ENCODE data around the gene NUP98.
"Not testable (repeated sequence)": the region's sequence is repeated elsewhere in the genome, so short reads cannot be mapped to it uniquely, and the experiment has no call there.

The NUP98 gene

DNA sequence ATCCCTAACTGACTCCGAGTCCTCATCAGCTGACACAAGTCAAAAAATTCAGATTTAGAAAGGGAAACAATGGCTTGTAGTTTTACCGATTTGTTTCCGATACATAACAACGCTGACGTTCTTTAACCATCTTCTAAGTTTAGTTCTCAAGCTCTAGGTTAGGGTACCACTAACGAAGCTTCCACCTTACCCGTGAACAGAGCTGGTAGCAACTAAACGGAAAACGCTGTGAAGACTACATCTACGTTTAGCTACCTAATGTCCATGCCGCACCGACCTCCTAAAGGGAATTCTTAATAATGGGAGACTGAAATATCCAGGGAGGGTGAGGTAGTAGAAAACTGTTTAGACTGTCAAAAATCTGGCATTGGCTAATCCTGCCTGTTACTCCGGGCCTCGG is 1.0 kb downstream of the NUP98 start:
- no peak for DNase-seq

DNA sequence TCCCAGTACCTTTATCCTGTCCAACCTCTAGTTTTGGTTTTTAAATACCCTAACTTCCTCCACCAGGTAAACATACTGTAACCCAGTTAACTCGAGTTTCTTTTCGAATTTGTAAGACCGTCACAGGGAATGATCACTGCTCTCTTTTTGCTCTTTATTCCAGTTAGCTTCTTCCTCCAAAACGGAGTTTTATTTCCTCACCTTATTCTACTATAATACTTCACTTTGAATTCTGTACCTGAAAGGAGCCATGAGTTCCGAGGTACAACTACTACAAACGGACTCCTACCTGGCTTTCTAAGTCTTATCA is 1.4 kb downstream of the NUP98 start:
- no peak for DNase-seq

DNA sequence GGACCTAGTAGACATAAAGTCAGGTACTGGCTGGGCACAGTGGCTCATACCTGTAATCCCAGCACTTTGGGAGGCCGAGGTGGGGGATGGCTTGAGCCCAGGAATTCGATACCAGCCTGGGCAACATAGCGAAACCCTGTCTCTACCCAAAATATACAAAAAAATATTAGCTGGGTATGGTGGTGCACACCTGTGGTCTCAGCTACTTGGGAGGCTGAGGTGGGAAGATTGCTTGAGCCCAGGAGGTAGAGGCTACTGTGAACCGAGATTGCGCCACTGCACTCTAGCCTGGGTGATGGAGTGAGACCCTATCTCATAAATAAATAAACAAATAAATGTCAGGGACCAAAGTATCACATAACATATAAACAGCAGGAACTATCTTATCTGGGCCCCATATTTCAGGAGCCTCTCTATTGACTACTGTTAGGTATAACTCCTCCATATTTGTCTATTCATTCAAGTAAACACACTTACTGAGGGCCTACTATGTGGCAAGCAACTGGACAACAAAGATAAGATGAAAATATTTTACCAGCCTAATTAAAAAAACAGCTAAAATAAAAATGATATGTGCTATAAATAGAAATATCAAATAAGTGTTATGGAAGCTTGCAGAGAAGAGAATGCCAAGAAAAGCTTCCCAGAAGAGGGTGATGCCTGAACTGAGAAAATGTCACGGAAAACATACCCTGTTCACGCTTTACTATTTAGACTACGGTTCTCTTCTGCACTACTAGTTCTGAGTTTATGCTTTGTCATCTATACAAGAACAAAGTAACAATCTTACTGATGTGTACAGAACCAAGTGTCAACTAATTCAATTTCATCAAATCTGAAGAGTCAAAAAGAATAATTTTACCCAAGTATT is 2.0 kb downstream of the NUP98 start:
- DNase-seq: no peak

DNA sequence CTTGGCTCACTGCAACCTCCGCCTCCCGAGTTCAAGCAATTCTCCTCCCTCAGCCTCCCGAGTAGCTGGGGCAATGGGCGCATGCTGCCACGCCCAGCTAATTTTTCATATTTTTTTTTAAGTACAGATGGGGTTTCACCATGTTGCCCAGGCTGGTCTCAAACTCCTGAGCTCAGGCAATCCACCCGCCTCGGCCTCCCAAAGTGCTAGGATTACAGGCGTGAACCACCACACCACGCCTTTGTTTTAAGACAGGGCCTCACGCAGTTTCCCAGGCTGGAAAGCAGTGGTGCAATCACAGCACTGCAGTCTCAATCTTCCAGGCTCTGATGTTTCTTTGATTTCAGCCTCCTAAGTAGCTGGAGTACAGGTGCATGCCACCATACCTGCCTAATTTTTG is 3.0 kb downstream of the NUP98 start:
- not testable (repeated sequence) for DNase-seq

DNA sequence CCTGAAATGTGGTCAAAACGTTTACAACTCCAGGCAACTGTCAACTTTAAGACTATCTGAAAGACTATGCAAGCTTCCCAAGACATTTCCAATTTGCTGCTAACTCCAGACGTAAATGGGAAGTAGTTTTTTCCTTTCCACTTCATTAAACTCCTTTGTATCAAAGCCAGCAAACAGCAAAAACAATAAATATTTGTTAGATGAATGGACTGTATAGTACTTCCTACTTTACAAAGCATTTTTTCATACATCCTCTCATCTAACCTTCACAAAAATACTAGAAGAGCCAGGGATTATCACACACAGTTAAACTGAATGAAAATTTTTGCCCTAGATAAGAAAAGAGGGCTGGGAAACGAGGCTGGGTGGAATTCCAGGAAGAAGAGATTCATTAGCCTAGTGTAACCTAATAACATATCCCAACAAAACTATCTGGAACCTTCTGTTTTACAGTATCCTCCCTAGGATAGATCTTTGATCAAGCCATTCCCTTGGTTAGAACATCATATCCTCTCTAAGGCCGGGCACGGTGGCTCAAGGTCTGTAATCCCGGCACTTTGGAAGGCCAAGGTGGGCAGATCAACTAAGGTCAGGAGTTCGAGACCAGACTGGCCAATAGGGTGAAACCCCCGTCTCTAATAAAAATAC is 10.4 kb downstream of the NUP98 start:
- no peak for DNase-seq

DNA sequence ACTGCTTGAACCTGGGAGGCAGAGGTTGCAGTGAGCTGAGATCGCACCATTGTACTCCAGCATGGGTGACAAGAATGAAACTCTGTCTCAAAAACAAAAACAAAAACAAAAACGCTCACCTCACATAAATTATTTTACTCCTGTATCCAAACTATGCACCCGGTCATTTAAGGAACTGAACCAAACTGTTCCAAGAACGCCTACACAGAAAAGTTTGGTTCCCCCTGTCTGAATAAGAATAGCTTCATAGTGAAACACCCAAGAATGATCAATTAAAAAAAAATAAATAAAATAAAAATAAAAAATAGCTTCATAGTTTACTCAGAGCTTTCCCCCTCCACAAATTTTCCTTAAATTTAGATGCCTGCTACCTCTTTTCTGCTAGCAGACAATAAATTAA is 13.7 kb downstream of the NUP98 start:
- DNase-seq: no peak

DNA sequence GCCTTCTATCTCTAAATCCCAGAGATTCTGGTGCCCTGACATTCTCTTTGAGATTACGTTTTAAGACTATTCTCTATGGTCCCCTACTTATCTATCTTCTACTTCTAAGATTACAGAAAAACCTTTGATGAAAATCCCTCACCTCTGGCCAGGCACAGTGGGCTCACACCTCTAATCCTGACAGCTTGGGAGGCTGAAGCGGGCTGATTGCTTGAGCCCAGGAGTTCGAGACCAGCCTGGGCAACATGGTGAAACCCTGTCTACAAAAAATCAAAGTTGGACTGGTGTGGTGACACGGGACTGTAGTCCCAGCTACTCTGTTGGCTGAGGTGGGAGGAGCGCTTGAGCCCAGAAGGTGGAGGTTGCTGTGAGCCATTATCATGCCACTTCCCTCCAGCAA is 14.4 kb downstream of the NUP98 start:
- DNase-seq: no peak

DNA sequence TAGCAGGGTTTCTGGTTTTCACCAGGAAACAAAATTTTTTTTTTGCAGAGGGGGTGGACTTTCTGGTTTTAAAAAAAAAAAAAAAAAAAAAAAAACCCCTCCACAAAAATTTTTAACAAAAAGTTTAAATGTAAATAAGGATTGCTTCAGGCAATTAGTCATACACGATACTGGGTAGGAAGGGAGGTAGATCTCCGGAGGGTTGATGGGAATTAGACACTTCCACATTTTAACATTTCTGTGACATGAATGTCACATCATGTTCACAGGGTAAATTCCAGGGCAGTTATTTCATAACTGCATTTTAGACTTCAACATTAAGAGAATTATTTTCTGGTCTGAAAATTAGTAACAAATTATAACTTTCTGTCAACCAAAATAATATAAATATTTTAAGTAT is 15.9 kb downstream of the NUP98 start:
- no peak for DNase-seq

DNA sequence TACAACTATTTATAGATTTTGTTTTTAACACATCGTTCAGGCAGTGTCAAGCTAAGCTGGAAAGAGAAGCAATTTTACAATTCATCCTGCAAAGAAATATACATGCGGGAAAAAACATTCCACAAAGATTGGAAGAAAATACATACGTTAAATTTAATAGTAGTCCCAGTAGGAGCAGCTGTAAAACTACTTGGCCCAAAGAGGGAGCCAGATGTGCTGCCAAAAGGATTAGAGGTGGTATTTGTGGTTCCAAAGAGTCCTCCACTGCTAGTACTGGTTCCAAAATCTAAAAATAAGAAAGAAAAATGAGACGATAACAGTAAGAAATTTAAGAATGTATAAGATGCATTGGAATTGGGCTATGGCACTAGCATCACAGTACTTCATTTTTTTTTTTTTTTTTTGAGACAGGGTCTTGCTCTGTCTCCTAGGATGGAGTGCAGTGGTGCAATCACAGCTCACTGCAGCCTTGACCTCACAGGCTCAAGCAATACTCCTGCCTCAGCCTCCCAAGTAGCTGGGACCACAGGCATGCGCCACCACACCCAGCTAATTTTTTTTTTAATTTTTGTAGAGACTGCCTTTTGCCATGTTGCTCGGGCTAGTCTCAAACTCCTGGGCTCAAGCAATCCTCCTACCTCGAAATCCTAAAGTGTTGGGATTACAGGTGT is 21.5 kb downstream of the NUP98 start:
- DNase-seq: no peak

DNA sequence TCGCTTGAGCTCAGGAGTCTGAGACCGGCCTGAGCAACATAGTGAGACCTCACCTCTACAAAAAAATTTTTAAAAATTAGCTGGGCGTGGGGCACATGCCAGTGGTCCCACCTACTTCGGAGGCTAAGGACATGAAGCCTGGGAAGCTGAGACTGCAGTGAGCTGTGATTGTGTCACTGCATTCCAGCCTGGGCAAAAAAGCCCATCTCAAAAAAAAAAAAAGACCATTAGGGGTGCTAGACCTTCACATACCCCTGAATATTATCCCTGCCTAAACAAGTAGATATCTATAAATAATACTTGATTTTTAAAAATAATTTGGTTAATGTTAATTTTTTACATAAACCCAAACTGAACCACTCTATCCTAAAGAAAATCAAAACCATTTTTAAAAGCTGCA is 24.2 kb downstream of the NUP98 start:
- no peak for DNase-seq

DNA sequence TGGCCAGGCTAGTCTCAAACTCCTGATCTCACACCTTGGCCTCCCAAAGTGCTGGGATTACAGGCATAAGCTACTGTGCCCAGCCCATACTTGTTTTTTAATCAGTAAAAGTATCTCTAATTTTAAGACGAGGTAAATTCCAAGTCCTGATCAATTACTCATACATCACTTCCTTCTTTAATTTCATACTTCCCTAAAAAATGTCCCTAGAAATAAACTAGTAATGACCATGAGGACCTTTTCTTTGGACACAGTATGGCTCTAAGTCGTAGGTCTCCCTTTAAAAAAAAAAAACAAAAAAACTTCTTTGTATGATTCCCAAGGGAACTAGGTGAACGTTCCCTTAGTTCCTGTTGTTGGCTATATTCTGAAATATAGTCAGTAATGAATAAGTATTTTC is 29.8 kb downstream of the NUP98 start:
- no peak for DNase-seq

DNA sequence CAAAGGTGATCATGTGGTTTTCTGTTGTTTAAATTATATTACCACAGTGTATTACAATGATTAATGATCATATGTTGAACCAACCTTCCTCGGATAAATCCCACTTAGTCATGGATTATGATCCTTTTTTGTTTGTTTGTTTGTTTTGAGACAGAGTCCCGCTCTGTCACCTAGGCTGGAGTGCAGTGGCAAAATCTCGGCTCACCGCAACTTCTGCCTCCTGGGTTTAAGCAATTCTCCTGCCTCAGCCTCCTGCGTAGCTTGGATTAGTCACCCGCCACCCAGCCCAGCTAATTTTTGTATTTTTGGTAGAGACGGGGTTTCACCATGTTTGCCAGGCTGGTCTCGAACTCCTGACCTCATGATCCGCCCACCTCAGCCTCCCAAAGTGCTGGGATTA is 30.5 kb downstream of the NUP98 start:
- not testable (repeated sequence) for DNase-seq

DNA sequence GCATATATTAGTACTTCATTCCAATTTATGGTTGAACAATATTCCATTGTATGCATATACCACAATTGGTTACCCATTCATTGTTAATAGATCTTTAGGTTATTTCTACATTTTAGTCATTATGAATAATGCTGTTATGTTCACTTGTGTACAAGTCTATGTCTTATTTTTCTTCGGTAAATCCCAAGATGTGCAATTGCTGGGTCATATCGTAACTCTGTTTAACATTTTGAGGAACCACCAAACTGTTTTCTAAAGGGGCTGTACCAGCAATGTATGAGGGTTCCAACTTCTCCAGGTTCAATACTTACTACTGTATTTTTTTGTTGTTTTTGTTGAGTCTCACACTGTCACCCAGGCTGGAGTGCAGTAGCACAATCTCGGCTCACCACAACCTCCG is 33.1 kb downstream of the NUP98 start:
- no peak for DNase-seq

DNA sequence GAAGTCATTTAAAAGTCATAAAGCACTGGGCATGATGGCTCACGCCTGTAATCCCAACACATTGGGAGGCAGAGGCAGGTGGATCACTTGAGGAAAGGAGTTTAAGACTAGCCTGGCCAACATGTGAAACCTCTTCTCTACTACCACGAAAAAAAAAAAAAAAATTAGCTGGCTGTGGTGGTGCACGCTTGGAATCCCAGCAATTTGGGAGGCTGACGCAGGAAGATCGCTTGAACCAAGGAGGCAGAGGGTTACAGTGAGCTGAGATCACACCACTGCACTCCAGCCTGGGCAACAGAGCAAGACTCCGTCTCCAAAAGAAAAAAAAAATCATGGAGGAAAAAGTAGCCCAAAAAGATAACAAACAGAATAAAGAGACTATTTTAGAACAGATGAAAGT is 42.2 kb downstream of the NUP98 start:
- no peak for DNase-seq

DNA sequence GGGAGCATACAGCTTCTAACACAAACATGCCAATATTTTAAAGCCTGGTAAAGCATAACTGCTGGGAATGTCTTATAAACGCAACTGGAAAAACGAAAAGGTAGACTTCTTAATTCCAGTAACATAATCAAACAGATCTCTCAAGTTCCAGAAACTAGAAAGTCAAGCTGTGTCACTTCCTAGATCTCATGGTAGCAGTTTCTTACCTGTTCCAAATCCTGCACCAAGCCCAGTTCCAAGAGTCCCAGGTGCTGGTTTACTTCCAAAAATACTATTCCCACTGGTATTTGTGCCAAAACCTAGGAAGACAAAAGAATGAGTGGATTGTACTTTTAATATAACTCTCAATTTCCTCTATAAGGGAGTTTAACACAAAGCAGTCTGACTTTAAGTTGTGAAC is 44.2 kb downstream of the NUP98 start:
- DNase-seq: no peak

DNA sequence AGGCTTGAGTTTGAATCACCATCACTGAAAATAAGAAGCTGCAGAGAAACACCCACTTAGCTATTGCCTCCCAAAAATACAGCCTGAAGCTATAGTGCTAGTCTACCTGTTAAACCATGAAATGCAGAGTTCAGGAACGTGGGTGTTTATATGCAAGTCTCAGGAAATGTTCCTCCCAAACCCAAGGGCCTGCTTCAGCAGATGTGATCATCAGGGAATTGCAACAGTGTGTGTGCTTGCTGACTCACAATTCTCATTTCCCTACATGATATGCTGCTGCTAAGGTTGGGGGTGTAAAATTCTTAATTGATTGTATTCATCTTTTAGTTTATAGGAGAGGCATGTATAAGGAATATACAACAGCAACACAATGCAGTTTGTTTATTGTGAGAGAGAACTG is 49.6 kb downstream of the NUP98 start:
- no peak for DNase-seq

DNA sequence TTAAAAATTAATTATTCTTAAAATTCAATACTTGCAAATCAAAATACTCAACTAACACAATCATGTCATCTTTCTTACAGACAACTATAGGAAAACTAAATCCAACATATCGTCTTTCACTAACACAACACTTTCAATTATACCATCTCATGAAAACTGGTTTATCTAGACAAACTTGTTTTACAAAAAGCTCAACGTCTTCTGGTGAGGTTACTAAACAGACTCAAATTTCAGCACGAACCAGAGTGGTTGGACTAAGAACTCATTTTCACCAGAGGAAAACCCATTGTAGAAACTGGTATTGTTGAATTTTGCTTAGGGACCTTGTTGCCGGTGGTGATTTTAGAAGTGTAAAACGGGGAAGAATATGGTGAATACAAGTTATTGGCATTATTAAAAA is 52.2 kb downstream of the NUP98 start:
- no peak for DNase-seq

DNA sequence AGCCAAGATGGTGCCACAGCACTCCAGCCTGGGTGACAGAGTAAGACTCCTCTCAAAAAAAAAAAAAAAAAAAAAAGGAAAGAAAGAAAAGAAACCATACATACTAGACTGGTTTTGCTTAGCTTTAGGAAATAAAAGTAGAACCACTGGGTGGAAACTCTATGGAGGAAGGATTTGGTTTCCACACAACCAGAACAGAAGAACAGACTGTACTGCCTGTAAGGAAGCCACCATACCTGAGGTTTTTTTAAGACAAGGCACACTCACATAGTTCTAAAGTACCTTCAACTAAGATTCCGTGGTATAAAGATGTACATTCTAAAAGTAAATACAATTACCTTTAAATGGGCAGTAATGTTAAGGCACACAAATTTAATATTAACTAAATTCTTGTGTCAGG is 58.6 kb downstream of the NUP98 start:
- DNase-seq: no peak

DNA sequence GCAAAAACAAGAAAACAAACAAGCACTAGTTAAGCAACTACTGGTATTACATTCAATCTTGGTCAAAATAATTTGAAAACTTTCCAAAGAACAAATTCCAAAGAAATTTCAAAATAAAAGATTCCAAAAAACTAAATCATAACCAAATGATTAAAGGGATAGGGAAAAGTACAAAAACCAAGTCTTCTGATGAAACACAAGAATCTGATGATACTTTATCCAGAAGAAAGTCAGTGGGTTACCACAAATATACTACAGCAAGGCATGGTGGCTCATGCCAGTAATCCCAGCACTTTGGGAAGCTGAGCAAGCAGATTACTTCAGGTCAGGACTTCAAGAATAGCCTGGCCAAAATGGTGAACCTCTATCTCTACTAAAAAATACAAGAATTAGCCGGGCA is 59.1 kb downstream of the NUP98 start:
- DNase-seq: no peak

DNA sequence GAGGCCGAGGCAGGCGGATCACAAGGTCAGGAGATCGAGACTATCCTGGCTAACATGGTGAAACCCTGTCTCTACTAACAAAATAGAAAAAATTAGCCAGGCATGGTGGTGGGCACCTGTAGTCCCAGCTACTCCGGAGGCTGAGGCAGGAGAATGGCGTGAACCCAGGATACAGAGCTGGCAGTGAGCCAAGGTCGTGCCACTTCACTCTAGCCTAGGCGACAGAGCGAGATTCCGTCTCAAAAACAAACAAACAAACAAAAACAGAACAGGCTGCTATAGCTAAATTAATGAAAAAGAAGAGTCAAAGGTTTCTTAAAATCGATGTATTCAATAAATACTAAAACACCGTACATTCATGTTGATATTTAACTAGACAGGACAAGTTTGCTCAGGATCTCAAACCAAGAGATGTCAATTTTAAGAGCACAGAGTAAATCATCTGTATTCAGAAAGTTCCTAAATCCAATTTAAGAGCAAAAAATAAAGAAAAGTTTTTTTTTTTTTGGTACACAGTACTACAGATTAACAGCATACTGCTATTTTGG is 59.9 kb downstream of the NUP98 start:
- DNase-seq: no peak

DNA sequence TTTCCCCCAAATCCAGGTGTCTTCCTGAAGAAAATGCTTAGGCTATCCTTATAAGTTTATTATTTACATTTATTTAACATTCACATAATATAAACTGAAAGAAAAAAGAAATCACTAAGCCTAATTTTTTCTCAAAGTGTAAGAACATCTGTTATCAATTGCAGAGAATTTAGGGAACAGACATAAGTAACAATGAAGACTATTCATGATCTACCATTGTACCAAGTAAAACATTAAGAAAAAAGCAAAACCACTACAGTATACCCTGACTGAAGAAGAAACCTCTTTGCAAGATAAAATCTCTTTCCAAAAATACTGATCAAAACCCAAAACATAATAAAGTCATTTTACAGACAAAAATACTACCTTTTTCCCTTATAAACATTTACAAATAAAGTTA is 60.5 kb downstream of the NUP98 start:
- DNase-seq: no peak

DNA sequence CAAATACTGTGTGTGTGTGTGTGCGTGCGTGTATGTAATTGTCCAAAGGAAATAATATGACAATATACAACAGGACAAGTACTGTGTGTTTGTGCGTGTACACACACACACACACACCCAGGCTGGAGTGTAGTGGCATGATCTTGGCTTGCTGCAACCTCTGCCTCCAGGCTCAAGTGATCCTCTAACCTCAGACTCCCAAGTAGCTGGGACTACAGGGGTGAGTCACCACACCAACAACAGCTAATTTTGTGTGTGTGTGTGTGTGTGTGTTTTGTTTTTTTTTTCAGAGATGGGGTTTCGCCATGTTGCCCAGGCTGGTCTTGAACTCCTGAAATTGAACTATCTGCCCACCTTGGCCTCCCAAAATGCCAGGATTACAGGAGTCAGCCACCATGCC is 61.5 kb downstream of the NUP98 start:
- no peak for DNase-seq

DNA sequence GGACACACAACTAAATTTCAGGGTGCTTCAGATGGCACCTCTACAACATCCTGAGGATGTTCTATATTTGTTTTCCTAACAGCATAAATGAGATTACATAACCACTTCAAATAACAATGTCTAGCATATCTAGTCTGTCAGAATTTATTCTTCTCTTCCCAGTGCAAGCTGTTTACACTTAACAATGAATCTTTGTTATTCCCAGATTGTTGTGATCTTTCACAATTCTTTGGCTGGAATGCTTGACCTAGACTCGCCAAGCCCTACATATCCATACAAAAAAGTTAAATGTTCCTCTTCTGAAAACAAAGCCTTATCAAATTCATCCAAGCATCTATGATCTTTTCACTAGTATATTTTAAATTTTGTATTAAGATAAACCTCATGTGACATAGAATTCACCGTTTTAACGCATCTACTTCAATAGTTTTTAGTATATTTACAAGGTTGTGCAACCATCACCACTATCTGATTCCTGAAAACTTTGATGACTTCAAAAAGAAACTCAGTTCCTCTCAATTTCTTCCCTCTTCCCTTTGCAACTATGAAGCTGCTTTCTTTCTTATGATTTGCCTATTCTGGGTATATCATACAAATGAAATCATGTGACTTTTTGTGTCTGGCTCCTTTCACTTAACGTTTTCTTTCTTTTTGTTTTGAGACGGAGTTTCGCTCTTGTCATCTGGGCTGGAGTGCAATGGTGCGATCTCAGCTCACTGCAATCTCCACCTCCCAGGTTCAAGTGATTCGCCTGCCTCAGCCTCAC is 64.5 kb downstream of the NUP98 start:
- DNase-seq: no peak
